Measurements from ENCODE around the gene CYB561D2. TPM values are rescaled to one million over a fixed set of nuclear protein-coding genes. Genes with fewer than 3 reads are reported as not detected.

CYB561D2 gene
- total and polyA plus RNA-seq, 2 donors (not counting 3 experiments of a cell fraction or from before 2014, with no cell fraction given): 13.6 to 46.0 TPM

GRCh38 chr3:50345586-50346234, 5.0 kb upstream of the CYB561D2 start, which contains the start of gene ZMYND10:
Gene ZMYND10, minus strand, starts transcription at chr3:50345732. Its CDS starts 153 bp downstream, at chr3:50345579.
- Histone ChIP-seq H3K36me3 (ENCODE audit: control insufficient read depth in 2 of 2, extremely low read depth in 1 of 2, insufficient read depth in 2 of 2, low read length in 2 of 2) (peaks cover 0 to 4% of the 10 kb centered on the region in 2 experiments), H3K4me3 (replicated peaks in 1 of 3; ENCODE audit: insufficient read depth in 1 of 3, low read depth in 1 of 3, low read length in 3 of 3) (peak within 1 kb of the TSS in 2 of 3 experiments; percentile 16 to 29), H4K20me1 (replicated peaks; ENCODE audit: control insufficient read depth, extremely low read depth, insufficient read depth, low read length) (no peaks in the 10 kb centered on the region), H3K27me3 (ENCODE audit: control insufficient read depth in 2 of 2, insufficient read depth in 2 of 2, low read length in 2 of 2) (no peaks in the 10 kb centered on the region), H2AFZ (ENCODE audit: low read depth, low read length) (peak within 1 kb of the TSS; percentile 85), H3K9me1 (replicated peaks; ENCODE audit: control insufficient read depth, extremely low read depth, insufficient read depth, low read length) (no peaks in the 10 kb centered on the region), H3K27ac (ENCODE audit: insufficient read depth, low read depth, low read length) (no peak within 1 kb of the TSS), H3K9ac (replicated peaks; ENCODE audit: extremely low read depth, insufficient read depth, low read length) (no peak within 1 kb of the TSS), H3K4me1 (ENCODE audit: control insufficient read depth, extremely low read depth, insufficient read depth, low read length) (peaks cover 15% of the 10 kb centered on the region), H3K79me2 (ENCODE audit: control insufficient read depth, insufficient read depth, low read length) (no peaks in the 10 kb centered on the region), H3K9me3 (replicated peaks; ENCODE audit: control insufficient read depth, insufficient read depth, low read length) (no peaks in the 10 kb centered on the region), H3K4me2 (ENCODE audit: insufficient read depth, low read length) (peak within 1 kb of the TSS; percentile 50)
- dilution Hi-C loops (cut with MboI; ENCODE audit: extremely low pct_ligation_motif_present, low sequenced_read_pairs): no loop called here
- ChIA-PET POLR2A (no interaction called here), CTCF (interaction anchor here (1.3 to 7.7 kb wide), 2 partner anchors 12 to 195 kb away, joined by 4 to 165 read pairs; no protein-coding TSS in a partner anchor)
- intact Hi-C loops (cut with micrococcal nuclease): loop anchor here (5.0 kb wide), 1 partner anchor 92 kb away; no protein-coding TSS in a partner anchor
- BruUV-seq (replicated peaks): no TSS peak
- FAIRE-seq: peak; percentile 77
- no peak for TF ChIP-seq CTCF (IDR thresholded peaks at IDR 0.05; ENCODE audit: extremely low read depth in 1 of 2, insufficient read depth in 1 of 2, low read depth in 1 of 2, low read length in 2 of 2)
- no peak for TF ChIP-seq GATA2 (IDR thresholded peaks at IDR 0.05; ENCODE audit: insufficient read depth, insufficient read length, low read depth, low read length)
- TF ChIP-seq FOS (IDR thresholded peaks at IDR 0.05; ENCODE audit: borderline replicate concordance, insufficient read depth, low read length): no peak
- no peak for TF ChIP-seq MAX (IDR thresholded peaks at IDR 0.05; ENCODE audit: insufficient read depth, insufficient read length)
- TF ChIP-seq EZH2 (IDR thresholded peaks at IDR 0.05; ENCODE audit: borderline replicate concordance, low read depth, low read length, severe bottlenecking): no peak
- no peak for TF ChIP-seq JUN (IDR thresholded peaks at IDR 0.05; ENCODE audit: borderline replicate concordance, insufficient read depth, insufficient read length, low read depth)
- DNase-seq (ENCODE audit: low read depth, low spot score): no peak
